HFFc6 (cell line): ENCODE results near the gene PSORS1C1. TPM values are rescaled to one million over a fixed set of nuclear protein-coding genes. Genes with fewer than 3 reads are reported as not detected.

Source experiments
- DNase-seq: peaks from one replicate; pipeline ENCODE4 v3.0.0-alpha.2; 2018
- H3K27ac Mint-ChIP-seq: 2 replicates; pipeline ENCODE4 v1.8.0; 2020; ENCODE audit warnings: mild to moderate bottlenecking, mixed read lengths
- H3K27me3 Mint-ChIP-seq: 2 replicates; pipeline ENCODE4 v1.8.0; 2021; ENCODE audit warnings: mild to moderate bottlenecking, moderate library complexity, mixed read lengths; ENCODE audit not compliant: insufficient read depth
- H3K36me3 Mint-ChIP-seq: 2 replicates; pipeline ENCODE4 v1.8.0; 2021; ENCODE audit warnings: low read depth, mixed read lengths
- H3K4me1 Mint-ChIP-seq: 2 replicates; pipeline ENCODE4 v1.8.0; 2020; ENCODE audit warnings: low read depth, mixed read lengths
- H3K4me3 Mint-ChIP-seq: 2 replicates; pipeline ENCODE4 v1.8.0; 2020; ENCODE audit warnings: mild to moderate bottlenecking, moderate library complexity, mixed read lengths
- H3K9me3 Mint-ChIP-seq: 2 replicates; pipeline ENCODE4 v1.8.0; 2020; ENCODE audit warnings: mild to moderate bottlenecking, mixed read lengths
- CTCF ChIP-seq: fragments of 200-600 bp; sonication (generic); IDR thresholded peaks from 2 replicates; pipeline ENCODE4 v1.5.0; 2021; ENCODE audit warnings: antibody characterized with exemption, mild to moderate bottlenecking
- total RNA-seq, 6 experiments: library from RNA; stranded (reverse); fragmentation: NEBNext Ultra II Directional; extraction: Animal tissue kit (Norgen Biotek cat#: 25700); gene quantifications; 2 replicates in 1 of 6; 3 replicates in 5 of 6; pipeline ENCODE4 v1.2.3, GENCODE V29; 2021

The PSORS1C1 gene
- total RNA-seq, 6 experiments from 2014 or later, result 2.1 to 4.4 (median 3.5) TPM

GRCh38 chr6:31144970-31145340, 30.4 kb downstream of the PSORS1C1 start:
- Mint-ChIP-seq H3K27ac (no peak overlapping the region), H3K27me3 (peaks cover 2% of the 10 kb centered on the region; the same call in 1 of the 2 replicates), H3K4me1 (peaks cover 21% of the 10 kb centered on the region), H3K4me3 (no peak overlapping the region), H3K9me3 (no peaks in the 10 kb centered on the region), H3K36me3 (0 out of 2 replicates have a peak, but pooled peaks cover 9% of the 10 kb centered on the region)
- TF ChIP-seq CTCF, result no peak
- no peak for DNase-seq

DNA sequence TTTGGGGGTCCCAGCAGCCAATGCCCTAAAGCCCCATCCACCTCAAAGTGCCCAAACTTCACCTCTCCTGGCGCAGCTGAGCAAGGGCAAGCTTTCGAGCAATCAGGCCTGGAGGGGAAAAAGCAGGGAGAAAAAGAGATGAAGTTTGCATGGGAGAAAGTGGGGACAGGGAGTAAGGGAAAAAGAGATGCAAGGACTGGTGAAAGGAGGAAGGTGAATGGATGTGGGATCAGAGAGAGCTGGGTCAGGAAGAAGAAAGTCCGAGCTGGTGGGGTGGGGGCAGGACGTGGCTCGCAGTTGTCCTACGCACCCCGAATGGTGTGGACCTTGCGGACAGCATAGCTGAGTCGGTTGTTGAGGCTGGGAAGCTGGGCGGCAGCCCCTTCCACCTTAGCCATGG, 30.8 kb downstream of the PSORS1C1 start:
- Mint-ChIP-seq H3K4me3 (no peak overlapping the region), H3K4me1 (peaks cover 21% of the 10 kb centered on the region), H3K27ac (no peak overlapping the region), H3K27me3 (peaks cover 2% of the 10 kb centered on the region; the same call in 1 of the 2 replicates), H3K9me3 (no peaks in the 10 kb centered on the region), H3K36me3 (0 out of 2 replicates have a peak, but pooled peaks cover 9% of the 10 kb centered on the region)
- DNase-seq, result no peak
- TF ChIP-seq CTCF, result no peak

DNA sequence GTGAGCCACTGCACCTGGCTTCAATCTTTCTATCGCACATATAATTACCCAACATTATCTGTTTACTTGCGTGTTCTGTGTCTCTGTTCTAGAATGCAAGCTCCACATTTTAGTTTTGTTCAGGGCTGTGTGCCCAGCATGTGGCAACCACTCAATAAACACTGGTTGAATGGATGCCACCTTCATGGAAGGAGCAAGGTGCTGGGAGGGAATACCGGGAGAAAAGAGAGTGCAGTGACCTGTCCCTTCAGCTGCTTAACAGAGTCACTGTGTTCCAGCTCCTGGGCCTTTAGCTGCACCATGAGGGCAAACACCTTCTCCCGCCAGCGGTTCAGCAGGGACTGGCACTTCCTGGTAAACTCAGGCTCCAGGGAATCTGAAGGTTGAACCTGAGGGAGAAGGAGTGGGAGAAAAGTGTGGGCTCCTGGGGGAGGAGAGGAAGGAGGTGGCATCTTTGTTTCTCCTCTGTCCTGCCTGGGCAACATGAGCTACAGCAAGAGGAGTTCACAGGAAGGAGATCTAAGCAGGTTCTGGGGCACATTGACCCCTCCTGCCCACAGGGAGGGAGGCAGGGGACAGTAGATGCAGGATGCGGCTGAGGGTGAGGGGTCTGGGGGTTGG, 35.3 kb downstream of the PSORS1C1 start:
- Mint-ChIP-seq H3K4me1 (no peaks in the 10 kb centered on the region), H3K9me3 (no peaks in the 10 kb centered on the region), H3K36me3 (peaks cover 10% of the 10 kb centered on the region; the same call in 1 of the 2 replicates), H3K4me3 (no peak overlapping the region), H3K27ac (no peak overlapping the region), H3K27me3 (peaks cover 4% of the 10 kb centered on the region)
- TF ChIP-seq CTCF, result no peak
- DNase-seq, result no peak

DNA sequence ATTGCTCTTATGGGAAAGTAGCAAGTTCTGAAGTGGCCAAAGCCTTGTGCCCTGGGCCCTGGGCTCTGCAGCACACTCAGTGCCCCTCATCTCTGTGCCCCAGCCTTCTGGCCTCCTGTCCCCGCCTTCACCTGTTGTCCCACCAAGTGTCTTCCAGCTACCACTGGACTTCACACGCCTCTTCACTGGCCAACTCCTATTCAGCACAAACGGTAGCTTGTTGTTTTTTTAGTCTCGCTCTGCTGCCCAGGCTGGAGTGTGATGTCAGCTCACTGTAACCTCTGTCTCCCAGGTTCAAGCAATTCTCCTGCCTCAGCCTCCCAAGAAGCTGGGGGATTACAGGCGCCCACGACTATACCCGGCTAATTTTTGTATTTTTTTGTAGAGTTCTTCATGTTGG, 38.2 kb downstream of the PSORS1C1 start:
- no peak overlapping the region; the same call in 1 of the 2 replicates for H3K27ac Mint-ChIP-seq
- DNase-seq, result no peak
- peaks cover 10% of the 10 kb centered on the region for H3K4me1 Mint-ChIP-seq
- H3K9me3 Mint-ChIP-seq, result no peaks in the 10 kb centered on the region
- H3K4me3 Mint-ChIP-seq, result no peak overlapping the region
- TF ChIP-seq CTCF, result no peak
- H3K27me3 Mint-ChIP-seq, result peaks cover 4% of the 10 kb centered on the region
- peaks cover 14% of the 10 kb centered on the region for H3K36me3 Mint-ChIP-seq

- peaks cover 4% of the 10 kb centered on the region for H3K27me3 Mint-ChIP-seq
- TF ChIP-seq CTCF, result no peak
- H3K4me3 Mint-ChIP-seq, result no peak overlapping the region
- H3K27ac Mint-ChIP-seq, result no peak overlapping the region
- no peaks in the 10 kb centered on the region for H3K9me3 Mint-ChIP-seq
- peaks cover 18% of the 10 kb centered on the region for H3K4me1 Mint-ChIP-seq
- DNase-seq, result no peak
- peaks cover 14% of the 10 kb centered on the region for H3K36me3 Mint-ChIP-seq
These were observed 39.8 kb downstream of the PSORS1C1 start for GRCh38 chr6:31154436-31154835.
